Measurements from ENCODE around the gene CD63.
A peak's percentile ranks its signal among the peaks of the same experiment; 100 is the strongest.

The CD63 gene

DNA sequence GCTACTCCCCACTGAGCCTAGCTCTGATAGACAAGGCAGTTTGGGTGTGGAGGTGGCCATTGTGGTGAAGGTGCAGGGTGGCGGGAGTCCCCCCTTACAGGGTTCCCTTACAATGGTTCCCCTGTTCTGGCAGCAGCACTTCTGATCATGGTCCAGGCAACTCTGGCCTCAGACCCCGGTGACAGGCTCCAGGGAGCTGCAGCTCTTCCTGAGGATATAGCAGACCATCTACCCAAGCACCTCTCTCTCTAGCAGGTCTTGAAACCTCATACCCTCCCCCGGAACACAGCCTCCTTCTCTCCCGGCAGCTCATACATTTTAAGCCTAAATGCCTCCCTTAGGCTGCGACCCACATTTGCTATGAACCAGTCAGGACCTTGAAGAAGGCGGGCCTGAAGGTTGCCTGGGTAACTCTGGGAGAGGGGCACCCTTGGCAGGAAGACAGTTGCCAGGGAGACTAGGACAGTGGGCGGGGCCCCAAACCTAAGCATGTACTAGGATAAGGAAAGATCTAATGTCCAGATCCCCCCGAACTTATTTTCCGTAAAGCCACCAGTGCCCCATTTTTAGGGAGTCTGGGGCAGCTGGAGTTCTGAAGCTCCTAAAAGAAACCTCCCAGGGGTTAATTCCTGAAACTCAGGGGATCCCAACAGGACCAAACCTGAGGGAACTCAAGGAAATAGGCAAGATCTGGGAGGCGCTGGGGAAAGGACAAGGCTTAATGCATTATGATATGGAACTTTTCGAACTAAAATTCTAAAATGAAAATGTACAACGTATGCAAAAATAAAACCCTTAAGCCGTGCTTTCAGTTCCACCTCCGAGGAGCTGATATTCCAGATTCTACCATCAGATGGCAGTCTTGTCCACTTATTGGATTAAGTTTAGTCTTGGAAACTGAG is 9.6 kb upstream of the CD63 start:
- Histone ChIP-seq H4K20me1 (ENCODE audit: low read depth, low read length) (no peaks in the 10 kb centered on the region), H3K36me3 (ENCODE audit: low read length) (no peaks in the 10 kb centered on the region), H3K9me3 (ENCODE audit: insufficient read depth, low read length) (no peaks in the 10 kb centered on the region), H3K27me3 (ENCODE audit: low read length) (no peaks in the 10 kb centered on the region), H3K27ac (ENCODE audit: low read depth, low read length) (peak overlapping the region; percentile 42), H3K9ac (ENCODE audit: low read length) (peak overlapping the region; percentile 48), H2AFZ (ENCODE audit: low read depth, low read length, severe bottlenecking) (peak overlapping the region; percentile 80), H3K4me3 (ENCODE audit: insufficient read depth, low read length, poor library complexity, severe bottlenecking) (peak overlapping the region; percentile 63), H3F3A (ENCODE audit: insufficient read depth) (peaks cover 7% of the 10 kb centered on the region), H3K4me2 (ENCODE audit: low read depth, low read length, poor library complexity, severe bottlenecking) (peak overlapping the region; percentile 89), H3K79me2 (ENCODE audit: insufficient read depth, low read length) (no peaks in the 10 kb centered on the region), H3K9me2 (replicated peaks; ENCODE audit: insufficient read depth, low read length) (no peaks in the 10 kb centered on the region)
- TF ChIP-seq CTCF (IDR thresholded peaks at IDR 0.05; ENCODE audit: insufficient read depth, low read length, poor library complexity, severe bottlenecking) (peak; percentile 78), EZH2phosphoT487 (conservative IDR thresholded peaks at IDR 0.05; ENCODE audit: low read length) (no peak)

GRCh38 chr12:55737581-55738122 is 8.8 kb upstream of the CD63 start:
- peak overlapping the region; percentile 89 for H3K4me2 ChIP-seq (ENCODE audit: low read depth, low read length, poor library complexity, severe bottlenecking)
- H3K27me3 ChIP-seq (ENCODE audit: low read length), result no peaks in the 10 kb centered on the region
- H4K20me1 ChIP-seq (ENCODE audit: low read depth, low read length), result no peaks in the 10 kb centered on the region
- peak overlapping the region; percentile 63 for H3K4me3 ChIP-seq (ENCODE audit: insufficient read depth, low read length, poor library complexity, severe bottlenecking)
- H3F3A ChIP-seq (ENCODE audit: insufficient read depth), result peaks cover 7% of the 10 kb centered on the region
- peak overlapping the region; percentile 23; the same call in 1 of the 2 replicates for H3K27ac ChIP-seq (ENCODE audit: low read depth, low read length)
- no peaks in the 10 kb centered on the region for H3K9me3 ChIP-seq (ENCODE audit: insufficient read depth, low read length)
- H3K36me3 ChIP-seq (ENCODE audit: low read length), result no peaks in the 10 kb centered on the region
- no peaks in the 10 kb centered on the region for H3K79me2 ChIP-seq (ENCODE audit: insufficient read depth, low read length)
- no peaks in the 10 kb centered on the region for H3K9me2 ChIP-seq (replicated peaks; ENCODE audit: insufficient read depth, low read length)
- H2AFZ ChIP-seq (ENCODE audit: low read depth, low read length, severe bottlenecking), result peak overlapping the region; percentile 80
- TF ChIP-seq EZH2phosphoT487 (conservative IDR thresholded peaks at IDR 0.05; ENCODE audit: low read length), result no peak
- peak; percentile 9 for TF ChIP-seq CTCF (IDR thresholded peaks at IDR 0.05; ENCODE audit: insufficient read depth, low read length, poor library complexity, severe bottlenecking)
- peak overlapping the region; percentile 48 for H3K9ac ChIP-seq (ENCODE audit: low read length)

GRCh38 chr12:55736780-55737580 is 8.2 kb upstream of the CD63 start:
- Histone ChIP-seq H2AFZ (ENCODE audit: low read depth, low read length, severe bottlenecking) (no peak overlapping the region), H3K27ac (ENCODE audit: low read depth, low read length) (no peak overlapping the region), H3K27me3 (ENCODE audit: low read length) (no peaks in the 10 kb centered on the region), H3K9me3 (ENCODE audit: insufficient read depth, low read length) (no peaks in the 10 kb centered on the region), H4K20me1 (ENCODE audit: low read depth, low read length) (no peaks in the 10 kb centered on the region), H3K9me2 (replicated peaks; ENCODE audit: insufficient read depth, low read length) (no peaks in the 10 kb centered on the region), H3F3A (ENCODE audit: insufficient read depth) (peaks cover 7% of the 10 kb centered on the region), H3K4me2 (ENCODE audit: low read depth, low read length, poor library complexity, severe bottlenecking) (peak overlapping the region; percentile 89), H3K36me3 (ENCODE audit: low read length) (no peaks in the 10 kb centered on the region), H3K4me3 (ENCODE audit: insufficient read depth, low read length, poor library complexity, severe bottlenecking) (no peak overlapping the region), H3K79me2 (ENCODE audit: insufficient read depth, low read length) (no peaks in the 10 kb centered on the region), H3K9ac (ENCODE audit: low read length) (peak overlapping the region; percentile 48; the same call in 1 of the 2 replicates)
- TF ChIP-seq CTCF (IDR thresholded peaks at IDR 0.05; ENCODE audit: insufficient read depth, low read length, poor library complexity, severe bottlenecking) (peak; percentile 92), EZH2phosphoT487 (conservative IDR thresholded peaks at IDR 0.05; ENCODE audit: low read length) (no peak)

Measured in SU-DHL-6 (cell line).